ENCODE measurements around the gene ARHGAP9. TPM values are rescaled to one million over a fixed set of nuclear protein-coding genes. Genes with fewer than 3 reads are reported as not detected.
"Not testable (repeated sequence)": the region's sequence is repeated elsewhere in the genome, so short reads cannot be mapped to it uniquely, and the experiment has no call there.

Gene ARHGAP9
- total and polyA plus RNA-seq, 2 experiments from 2014 or later = 0.11 to 0.61 TPM

DNA sequence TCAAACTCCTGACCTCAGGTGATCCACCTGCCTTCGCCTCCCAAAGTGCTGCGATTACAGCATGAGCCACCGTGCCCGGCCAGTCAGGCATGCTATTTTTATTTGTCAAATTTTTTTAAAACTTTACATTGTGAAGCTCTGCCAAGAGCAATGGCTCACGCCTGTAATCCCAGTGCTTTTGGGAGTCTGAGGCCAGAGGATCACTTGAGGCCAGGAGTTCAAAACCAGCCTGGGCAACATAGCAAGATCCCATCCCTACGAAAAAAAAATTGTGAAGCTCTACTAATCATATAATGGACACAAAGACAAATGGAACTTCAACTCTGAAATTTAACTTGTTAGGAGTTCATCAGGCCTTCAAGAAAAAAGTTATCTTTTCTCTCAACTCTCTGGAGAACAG lies 50.7 kb downstream of the ARHGAP9 start:
- Histone ChIP-seq H3K9ac (0 out of 2 replicates have a peak overlapping the region, but pooled peaks have one; percentile 92), H2AFZ (no peak overlapping the region), H3K4me3 (no peak overlapping the region), H4K20me1 (ENCODE audit: insufficient read depth) (no peaks in the 10 kb centered on the region), H3K9me3 (ENCODE audit: low read depth) (no peaks in the 10 kb centered on the region), H3K27ac (peak overlapping the region; percentile 81; the same call in 1 of the 2 replicates), H3K27me3 (replicated peaks; ENCODE audit: insufficient read depth) (no peaks in the 10 kb centered on the region), H3F3A (ENCODE audit: insufficient read depth) (peaks cover 11% of the 10 kb centered on the region), H3K4me2 (ENCODE audit: unreplicated experiment) (no peak overlapping the region), H3K79me2 (ENCODE audit: insufficient read depth) (peaks cover 63% of the 10 kb centered on the region), H3K9me2 (ENCODE audit: insufficient read depth) (no peaks in the 10 kb centered on the region), H3K4me1 (ENCODE audit: insufficient read depth) (peaks cover 8% of the 10 kb centered on the region; the same call in 1 of the 2 replicates), H3K36me3 (ENCODE audit: low read depth) (no peaks in the 10 kb centered on the region)
- in situ Hi-C loops (cut with MboI) = no loop called here
- 72 to 73% methylated on average over 6 of the region's 6 CpGs for WGBS, 2 experiments (ENCODE audit: low coverage in 1 of 2, low lambda C conversion rate in 2 of 2, missing lambda C conversion rate in 2 of 2)
- no peak for TF ChIP-seq EZH2 (IDR thresholded peaks at IDR 0.05; ENCODE audit: insufficient read depth, poor library complexity, severe bottlenecking)
- no peak for TF ChIP-seq EZH2phosphoT487 (IDR thresholded peaks at IDR 0.05; ENCODE audit: insufficient read depth, low read depth)
- no peak for DNase-seq

DNA sequence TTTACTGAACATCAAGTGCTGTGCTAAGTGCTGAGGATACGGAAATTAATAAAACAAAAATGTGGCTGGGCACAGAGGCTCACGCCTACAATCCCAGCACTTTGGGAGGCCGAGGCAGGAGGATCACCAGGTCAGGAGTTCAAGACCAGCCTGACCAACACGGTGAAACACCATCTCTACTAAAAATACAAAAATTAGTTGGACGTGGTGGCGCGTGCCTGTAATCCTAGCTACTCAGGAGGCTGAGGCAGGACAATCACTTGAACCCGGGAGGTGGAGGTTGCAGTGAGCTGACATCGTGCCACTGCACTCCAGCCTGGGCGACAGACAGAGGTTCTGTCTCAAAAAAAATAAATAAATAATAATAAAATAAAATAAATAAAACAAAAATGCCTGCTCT lies 52.7 kb downstream of the ARHGAP9 start:
- H3K27ac ChIP-seq; H3K36me3 ChIP-seq (ENCODE audit: low read depth); H2AFZ ChIP-seq; H3K4me2 ChIP-seq (ENCODE audit: unreplicated experiment); H3K9ac ChIP-seq; H3K9me3 ChIP-seq (ENCODE audit: low read depth); H3K4me3 ChIP-seq; in situ Hi-C loops (cut with MboI); H4K20me1 ChIP-seq (ENCODE audit: insufficient read depth); H3K27me3 ChIP-seq (replicated peaks; ENCODE audit: insufficient read depth); DNase-seq; H3K4me1 ChIP-seq (ENCODE audit: insufficient read depth); H3K9me2 ChIP-seq (ENCODE audit: insufficient read depth): not testable (repeated sequence)
- WGBS, 2 experiments (ENCODE audit: low coverage in 1 of 2, low lambda C conversion rate in 2 of 2, missing lambda C conversion rate in 2 of 2) = 92 to 95% methylated on average over 10 of the region's 10 CpGs
- H3K79me2 ChIP-seq (ENCODE audit: insufficient read depth) = peaks cover 83% of the 10 kb centered on the region
- H3F3A ChIP-seq (ENCODE audit: insufficient read depth) = peaks cover 11% of the 10 kb centered on the region

MicroRNAs encoded within 50 kb of the gene (microRNA counts, 767-probe panel; counts per million panel counts)
- 447 counts per million, percentile 86 among the panel's probes with 10 or more counts for microRNA hsa-miR-616-3p

Small RNAs within 50 kb of the gene (microRNA-seq; reads per million reads assigned to microRNA genes)
- gene MIR616 (ENCODE audit: borderline number of aligned reads) (2.6 reads per million), gene MIR6758 (ENCODE audit: borderline number of aligned reads) (not detected)

Small RNAs within 50 kb of the gene (small RNA-seq; reads per million reads assigned to genes)
- not detected for gene MIR616 (ENCODE audit: low read depth, low replicate concordance)

Other genes with a start within 250 kb of the ARHGAP9 start
- 0.32 and 1.3 TPM in 2 replicates for gene STAC3, start 228.7 kb downstream of the ARHGAP9 start, total RNA-seq (2014; rRNA removed; shearing (Covaris generic))
- gene STAC3, start 228.7 kb downstream of the ARHGAP9 start, polyA plus RNA-seq (2016; fragmentation: Nextera tagmentation; extraction: Ambion mirVana) = 0.35 and 0.52 TPM in 2 replicates
- gene R3HDM2, start 48.8 kb downstream of the ARHGAP9 start, total RNA-seq (2014; rRNA removed; shearing (Covaris generic)) = 16.9 and 27.6 TPM in 2 replicates
- 16.2 and 17.0 TPM in 2 replicates for gene R3HDM2, start 48.8 kb downstream of the ARHGAP9 start, polyA plus RNA-seq (2016; fragmentation: Nextera tagmentation; extraction: Ambion mirVana)
- not detected in 2 replicates for gene INHBC, start 45.1 kb downstream of the ARHGAP9 start, total RNA-seq (2014; rRNA removed; shearing (Covaris generic))
- gene INHBC, start 45.1 kb downstream of the ARHGAP9 start, polyA plus RNA-seq (2016; fragmentation: Nextera tagmentation; extraction: Ambion mirVana) = 0.09 TPM in 1 of 2 replicates, not detected in the other
- 0.65 and 0.76 TPM in 2 replicates for gene INHBE, start 24.6 kb downstream of the ARHGAP9 start, total RNA-seq (2014; rRNA removed; shearing (Covaris generic))
- gene INHBE, start 24.6 kb downstream of the ARHGAP9 start, polyA plus RNA-seq (2016; fragmentation: Nextera tagmentation; extraction: Ambion mirVana) = 0.23 and 0.24 TPM in 2 replicates
- gene GLI1, start 20.1 kb downstream of the ARHGAP9 start, total RNA-seq (2014; rRNA removed; shearing (Covaris generic)) = 0.63 and 1.8 TPM in 2 replicates
- gene GLI1, start 20.1 kb downstream of the ARHGAP9 start, polyA plus RNA-seq (2016; fragmentation: Nextera tagmentation; extraction: Ambion mirVana) = 0.89 and 1.0 TPM in 2 replicates
- 184 and 198 TPM in 2 replicates for gene MARS1, start 8.2 kb upstream of the ARHGAP9 start, total RNA-seq (2014; rRNA removed; shearing (Covaris generic))
- 264 and 272 TPM in 2 replicates for gene MARS1, start 8.2 kb upstream of the ARHGAP9 start, polyA plus RNA-seq (2016; fragmentation: Nextera tagmentation; extraction: Ambion mirVana)
- 13.2 and 14.7 TPM in 2 replicates for gene DDIT3, start 40.6 kb upstream of the ARHGAP9 start, total RNA-seq (2014; rRNA removed; shearing (Covaris generic))
- 36.6 and 42.5 TPM in 2 replicates for gene DDIT3, start 40.6 kb upstream of the ARHGAP9 start, polyA plus RNA-seq (2016; fragmentation: Nextera tagmentation; extraction: Ambion mirVana)
- gene MBD6, start 43.0 kb upstream of the ARHGAP9 start, total RNA-seq (2014; rRNA removed; shearing (Covaris generic)) = 2.1 and 2.8 TPM in 2 replicates
- gene MBD6, start 43.0 kb upstream of the ARHGAP9 start, polyA plus RNA-seq (2016; fragmentation: Nextera tagmentation; extraction: Ambion mirVana) = 9.7 and 13.0 TPM in 2 replicates
- gene DCTN2, start 67.3 kb upstream of the ARHGAP9 start, total RNA-seq (2014; rRNA removed; shearing (Covaris generic)) = 158 and 202 TPM in 2 replicates
- 141 and 144 TPM in 2 replicates for gene DCTN2, start 67.3 kb upstream of the ARHGAP9 start, polyA plus RNA-seq (2016; fragmentation: Nextera tagmentation; extraction: Ambion mirVana)
- under 0.01 and 0.11 TPM in 2 replicates for gene KIF5A, start 70.2 kb upstream of the ARHGAP9 start, total RNA-seq (2014; rRNA removed; shearing (Covaris generic))
- 0.15 and 0.18 TPM in 2 replicates for gene KIF5A, start 70.2 kb upstream of the ARHGAP9 start, polyA plus RNA-seq (2016; fragmentation: Nextera tagmentation; extraction: Ambion mirVana)
- gene PIP4K2C, start 111.3 kb upstream of the ARHGAP9 start, total RNA-seq (2014; rRNA removed; shearing (Covaris generic)) = 21.5 and 27.3 TPM in 2 replicates
- gene PIP4K2C, start 111.3 kb upstream of the ARHGAP9 start, polyA plus RNA-seq (2016; fragmentation: Nextera tagmentation; extraction: Ambion mirVana) = 20.7 and 22.5 TPM in 2 replicates
- 12.3 and 19.6 TPM in 2 replicates for gene DTX3, start 125.0 kb upstream of the ARHGAP9 start, total RNA-seq (2014; rRNA removed; shearing (Covaris generic))
- gene DTX3, start 125.0 kb upstream of the ARHGAP9 start, polyA plus RNA-seq (2016; fragmentation: Nextera tagmentation; extraction: Ambion mirVana) = 7.7 and 8.7 TPM in 2 replicates
- 24.2 and 43.0 TPM in 2 replicates for gene ARHGEF25, start 131.6 kb upstream of the ARHGAP9 start, total RNA-seq (2014; rRNA removed; shearing (Covaris generic))
- gene ARHGEF25, start 131.6 kb upstream of the ARHGAP9 start, polyA plus RNA-seq (2016; fragmentation: Nextera tagmentation; extraction: Ambion mirVana) = 0.24 and 0.60 TPM in 2 replicates
- gene B4GALNT1, start 153.3 kb upstream of the ARHGAP9 start, total RNA-seq (2014; rRNA removed; shearing (Covaris generic)) = 7.8 and 8.6 TPM in 2 replicates
- gene B4GALNT1, start 153.3 kb upstream of the ARHGAP9 start, polyA plus RNA-seq (2016; fragmentation: Nextera tagmentation; extraction: Ambion mirVana) = 4.7 and 5.4 TPM in 2 replicates
- gene OS9, start 214.3 kb upstream of the ARHGAP9 start, total RNA-seq (2014; rRNA removed; shearing (Covaris generic)) = 215 and 329 TPM in 2 replicates
- gene OS9, start 214.3 kb upstream of the ARHGAP9 start, polyA plus RNA-seq (2016; fragmentation: Nextera tagmentation; extraction: Ambion mirVana) = 186 and 194 TPM in 2 replicates

Data from GM23248 (cell line).